HEK293 (cell line): ENCODE data around the gene HSD17B14.

Experiments used
- GLIS1 ChIP-seq: fragments of 450-650 bp; formaldehyde crosslinking; IDR thresholded peaks from 2 replicates; pipeline ENCODE4 v1.5.1; 2016; ENCODE audit warnings: missing biosample characterization, missing genetic modification characterization
- HOXC10 ChIP-seq: sonication (generic); formaldehyde crosslinking; IDR thresholded peaks from 2 replicates; pipeline ENCODE4 v1.8.1; 2023; ENCODE audit warnings: mild to moderate bottlenecking, missing genetic modification reagents
- KLF7 ChIP-seq: fragments of 450-650 bp; formaldehyde crosslinking; IDR thresholded peaks from 2 replicates; pipeline ENCODE4 v1.5.1; 2016; ENCODE audit warnings: missing biosample characterization, missing genetic modification characterization, borderline replicate concordance
- KLF8 ChIP-seq: fragments of 450-650 bp; formaldehyde crosslinking; IDR thresholded peaks from 2 replicates; pipeline ENCODE4 v1.5.1; 2016; ENCODE audit warnings: missing biosample characterization, missing genetic modification characterization
- MEIS1 ChIP-seq: sonication (generic); formaldehyde crosslinking; IDR thresholded peaks from 2 replicates; pipeline ENCODE4 v1.8.1; 2022; ENCODE audit warnings: missing genetic modification reagents, mild to moderate bottlenecking, borderline replicate concordance
- PATZ1 ChIP-seq: fragments of 450-650 bp; formaldehyde crosslinking; IDR thresholded peaks from 2 replicates; pipeline ENCODE4 v1.5.1; 2016; ENCODE audit warnings: missing biosample characterization, missing genetic modification characterization
- PRDM4 ChIP-seq: fragments of 450-650 bp; formaldehyde crosslinking; IDR thresholded peaks from 2 replicates; pipeline ENCODE4 v1.5.1; 2017; ENCODE audit warnings: missing biosample characterization, missing genetic modification characterization
- SALL2 ChIP-seq: fragments of 450-650 bp; formaldehyde crosslinking; IDR thresholded peaks from 2 replicates; pipeline ENCODE4 v1.5.0; 2017; ENCODE audit warnings: missing biosample characterization, mild to moderate bottlenecking, missing genetic modification characterization, borderline replicate concordance
- SP2 ChIP-seq: fragments of 450-650 bp; formaldehyde crosslinking; IDR thresholded peaks from 2 replicates; pipeline ENCODE4 v1.5.1; 2016; ENCODE audit warnings: missing biosample characterization, missing genetic modification characterization
- YY1 ChIP-seq: fragments of 450-650 bp; formaldehyde crosslinking; IDR thresholded peaks from 2 replicates; pipeline ENCODE4 v1.5.1; 2018; ENCODE audit warnings: missing biosample characterization, missing genetic modification characterization
- ZBTB1 ChIP-seq: fragments of 450-650 bp; formaldehyde crosslinking; IDR thresholded peaks from 2 replicates; pipeline ENCODE4 v1.5.1; 2016; ENCODE audit warnings: missing biosample characterization, missing genetic modification characterization
- ZFP3 ChIP-seq: fragments of 450-650 bp; formaldehyde crosslinking; IDR thresholded peaks from 2 replicates; pipeline ENCODE4 v1.5.1; 2016; ENCODE audit warnings: low read depth, missing biosample characterization, missing genetic modification characterization
- ZNF132 ChIP-seq: fragments of 450-650 bp; formaldehyde crosslinking; IDR thresholded peaks from 2 replicates; pipeline ENCODE4 v1.5.1; 2017; ENCODE audit warnings: missing biosample characterization, missing genetic modification characterization, borderline replicate concordance
- ZNF169 ChIP-seq: fragments of 450-650 bp; formaldehyde crosslinking; IDR thresholded peaks from 2 replicates; pipeline ENCODE4 v1.5.1; 2016; ENCODE audit warnings: missing biosample characterization, missing genetic modification characterization
- ZNF350 ChIP-seq: fragments of 450-650 bp; formaldehyde crosslinking; IDR thresholded peaks from 2 replicates; pipeline ENCODE4 v1.5.0; 2017; ENCODE audit warnings: missing biosample characterization, mild to moderate bottlenecking, missing genetic modification characterization
- ZNF529 ChIP-seq: fragments of 450-650 bp; formaldehyde crosslinking; IDR thresholded peaks from 2 replicates; pipeline ENCODE4 v1.5.1; 2017; ENCODE audit warnings: missing genetic modification characterization, missing biosample characterization; ENCODE audit not compliant: insufficient replicate concordance
- ZNF571 ChIP-seq: fragments of 450-650 bp; formaldehyde crosslinking; IDR thresholded peaks from 2 replicates; pipeline ENCODE4 v1.5.0; 2017; ENCODE audit warnings: missing biosample characterization, missing genetic modification characterization
- ZNF600 ChIP-seq: fragments of 450-650 bp; formaldehyde crosslinking; IDR thresholded peaks from 2 replicates; pipeline ENCODE4 v1.5.1; 2016; ENCODE audit warnings: missing biosample characterization, missing genetic modification characterization
- ZNF843 ChIP-seq: fragments of 450-650 bp; formaldehyde crosslinking; IDR thresholded peaks from 2 replicates; pipeline ENCODE4 v1.5.1; 2016; ENCODE audit warnings: missing biosample characterization, missing genetic modification characterization
- ZSCAN23 ChIP-seq: fragments of 450-650 bp; formaldehyde crosslinking; IDR thresholded peaks from 2 replicates; pipeline ENCODE4 v1.5.1; 2016; ENCODE audit warnings: missing biosample characterization, missing genetic modification characterization
- TF ChIP-seq, protein P1 (sequence below): fragments of 450-650 bp; formaldehyde crosslinking; IDR thresholded peaks from 2 replicates; pipeline ENCODE4 v1.5.1; 2016; ENCODE audit warnings: missing biosample characterization, missing genetic modification characterization
- TF ChIP-seq, protein P2 (sequence below): fragments of 450-650 bp; formaldehyde crosslinking; optimal IDR thresholded peaks from 2 replicates; pipeline ENCODE3; 2016; ENCODE audit warnings: missing biosample characterization, mild to moderate bottlenecking, missing genetic modification characterization
- TF ChIP-seq, protein P3 (sequence below): fragments of 450-650 bp; IDR thresholded peaks from 2 replicates; pipeline ENCODE4 v1.5.1; 2018; ENCODE audit warnings: missing biosample characterization, missing genetic modification characterization
- TF ChIP-seq, protein P4 (sequence below): fragments of 450-650 bp; formaldehyde crosslinking; conservative IDR thresholded peaks from 2 replicates; pipeline ENCODE4 v1.5.1; 2016; ENCODE audit warnings: low read depth, missing biosample characterization, missing genetic modification characterization

HSD17B14 gene

GRCh38 chr19:48872884-48873475 is 36.7 kb upstream of the HSD17B14 start (continued):
- TF ChIP-seq ZNF169 (tag by site-specific recombination) (no peak), ZFP3 (tag by site-specific recombination) (no peak), ZSCAN23 (tag by site-specific recombination) (no peak), ZNF132 (tag by site-specific recombination) (no peak), ZNF571 (tag by site-specific recombination) (no peak), ZNF350 (tag by site-specific recombination) (no peak), ZNF529 (no peak), PRDM4 (tag by site-specific recombination) (no peak), GLIS1 (0 out of 2 replicates have a peak, but pooled peaks have one; percentile 4), YY1 (tag by site-specific recombination) (no peak), ZBTB1 (tag by site-specific recombination) (no peak), SALL2 (tag by site-specific recombination) (no peak), ZNF600 (tag by site-specific recombination) (no peak), MEIS1 (CRISPR knock-in tag) (no peak), PATZ1 (tag by site-specific recombination) (peak; percentile 65), ZNF843 (tag by site-specific recombination) (no peak), HOXC10 (CRISPR knock-in tag) (no peak), SP2 (tag by site-specific recombination) (peak; percentile 14), KLF7 (tag by site-specific recombination) (peak; percentile 68; the same call in 1 of the 2 replicates), KLF8 (peak; percentile 82)
- TF ChIP-seq, protein P1, sequence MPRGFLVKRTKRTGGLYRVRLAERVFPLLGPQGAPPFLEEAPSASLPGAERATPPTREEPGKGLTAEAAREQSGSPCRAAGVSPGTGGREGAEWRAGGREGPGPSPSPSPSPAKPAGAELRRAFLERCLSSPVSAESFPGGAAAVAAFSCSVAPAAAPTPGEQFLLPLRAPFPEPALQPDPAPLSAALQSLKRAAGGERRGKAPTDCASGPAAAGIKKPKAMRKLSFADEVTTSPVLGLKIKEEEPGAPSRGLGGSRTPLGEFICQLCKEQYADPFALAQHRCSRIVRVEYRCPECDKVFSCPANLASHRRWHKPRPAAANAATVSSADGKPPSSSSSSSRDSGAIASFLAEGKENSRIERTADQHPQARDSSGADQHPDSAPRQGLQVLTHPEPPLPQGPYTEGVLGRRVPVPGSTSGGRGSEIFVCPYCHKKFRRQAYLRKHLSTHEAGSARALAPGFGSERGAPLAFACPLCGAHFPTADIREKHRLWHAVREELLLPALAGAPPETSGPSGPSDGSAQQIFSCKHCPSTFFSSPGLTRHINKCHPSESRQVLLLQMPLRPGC (tag by site-specific recombination): 0 out of 2 replicates have a peak, but pooled peaks have one; percentile 65
- TF ChIP-seq, protein P2, sequence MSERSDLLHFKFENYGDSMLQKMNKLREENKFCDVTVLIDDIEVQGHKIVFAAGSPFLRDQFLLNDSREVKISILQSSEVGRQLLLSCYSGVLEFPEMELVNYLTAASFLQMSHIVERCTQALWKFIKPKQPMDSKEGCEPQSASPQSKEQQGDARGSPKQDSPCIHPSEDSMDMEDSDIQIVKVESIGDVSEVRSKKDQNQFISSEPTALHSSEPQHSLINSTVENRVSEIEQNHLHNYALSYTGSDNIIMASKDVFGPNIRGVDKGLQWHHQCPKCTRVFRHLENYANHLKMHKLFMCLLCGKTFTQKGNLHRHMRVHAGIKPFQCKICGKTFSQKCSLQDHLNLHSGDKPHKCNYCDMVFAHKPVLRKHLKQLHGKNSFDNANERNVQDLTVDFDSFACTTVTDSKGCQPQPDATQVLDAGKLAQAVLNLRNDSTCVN (tag by site-specific recombination): no peak
- TF ChIP-seq, protein P3, sequence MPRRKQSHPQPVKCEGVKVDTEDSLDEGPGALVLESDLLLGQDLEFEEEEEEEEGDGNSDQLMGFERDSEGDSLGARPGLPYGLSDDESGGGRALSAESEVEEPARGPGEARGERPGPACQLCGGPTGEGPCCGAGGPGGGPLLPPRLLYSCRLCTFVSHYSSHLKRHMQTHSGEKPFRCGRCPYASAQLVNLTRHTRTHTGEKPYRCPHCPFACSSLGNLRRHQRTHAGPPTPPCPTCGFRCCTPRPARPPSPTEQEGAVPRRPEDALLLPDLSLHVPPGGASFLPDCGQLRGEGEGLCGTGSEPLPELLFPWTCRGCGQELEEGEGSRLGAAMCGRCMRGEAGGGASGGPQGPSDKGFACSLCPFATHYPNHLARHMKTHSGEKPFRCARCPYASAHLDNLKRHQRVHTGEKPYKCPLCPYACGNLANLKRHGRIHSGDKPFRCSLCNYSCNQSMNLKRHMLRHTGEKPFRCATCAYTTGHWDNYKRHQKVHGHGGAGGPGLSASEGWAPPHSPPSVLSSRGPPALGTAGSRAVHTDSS (tag by site-specific recombination): no peak
- TF ChIP-seq, protein P4, sequence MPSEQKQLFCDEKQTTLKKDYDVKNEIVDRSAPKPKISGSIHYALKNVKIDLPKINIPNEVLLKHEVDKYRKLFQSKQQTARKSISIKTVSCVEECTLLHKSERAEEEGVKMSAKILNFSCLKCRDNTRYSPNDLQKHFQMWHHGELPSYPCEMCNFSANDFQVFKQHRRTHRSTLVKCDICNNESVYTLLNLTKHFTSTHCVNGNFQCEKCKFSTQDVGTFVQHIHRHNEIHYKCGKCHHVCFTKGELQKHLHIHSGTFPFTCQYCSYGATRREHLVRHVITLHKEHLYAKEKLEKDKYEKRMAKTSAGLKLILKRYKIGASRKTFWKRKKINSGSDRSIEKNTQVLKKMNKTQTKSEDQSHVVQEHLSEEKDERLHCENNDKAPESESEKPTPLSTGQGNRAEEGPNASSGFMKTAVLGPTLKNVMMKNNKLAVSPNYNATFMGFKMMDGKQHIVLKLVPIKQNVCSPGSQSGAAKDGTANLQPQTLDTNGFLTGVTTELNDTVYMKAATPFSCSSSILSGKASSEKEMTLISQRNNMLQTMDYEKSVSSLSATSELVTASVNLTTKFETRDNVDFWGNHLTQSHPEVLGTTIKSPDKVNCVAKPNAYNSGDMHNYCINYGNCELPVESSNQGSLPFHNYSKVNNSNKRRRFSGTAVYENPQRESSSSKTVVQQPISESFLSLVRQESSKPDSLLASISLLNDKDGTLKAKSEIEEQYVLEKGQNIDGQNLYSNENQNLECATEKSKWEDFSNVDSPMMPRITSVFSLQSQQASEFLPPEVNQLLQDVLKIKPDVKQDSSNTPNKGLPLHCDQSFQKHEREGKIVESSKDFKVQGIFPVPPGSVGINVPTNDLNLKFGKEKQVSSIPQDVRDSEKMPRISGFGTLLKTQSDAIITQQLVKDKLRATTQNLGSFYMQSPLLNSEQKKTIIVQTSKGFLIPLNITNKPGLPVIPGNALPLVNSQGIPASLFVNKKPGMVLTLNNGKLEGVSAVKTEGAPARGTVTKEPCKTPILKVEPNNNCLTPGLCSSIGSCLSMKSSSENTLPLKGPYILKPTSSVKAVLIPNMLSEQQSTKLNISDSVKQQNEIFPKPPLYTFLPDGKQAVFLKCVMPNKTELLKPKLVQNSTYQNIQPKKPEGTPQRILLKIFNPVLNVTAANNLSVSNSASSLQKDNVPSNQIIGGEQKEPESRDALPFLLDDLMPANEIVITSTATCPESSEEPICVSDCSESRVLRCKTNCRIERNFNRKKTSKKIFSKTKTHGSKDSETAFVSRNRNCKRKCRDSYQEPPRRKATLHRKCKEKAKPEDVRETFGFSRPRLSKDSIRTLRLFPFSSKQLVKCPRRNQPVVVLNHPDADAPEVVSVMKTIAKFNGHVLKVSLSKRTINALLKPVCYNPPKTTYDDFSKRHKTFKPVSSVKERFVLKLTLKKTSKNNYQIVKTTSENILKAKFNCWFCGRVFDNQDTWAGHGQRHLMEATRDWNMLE (tag by site-specific recombination): no peak
